Gastrocnemius medialis (tissue), 4 donors: Measurements from ENCODE around the gene ROR1.

ENCODE experiments used
- POLR2A ChIP-seq, 2 donors: fragments of 450-650 bp; IDR thresholded peaks; one replicate each; pipeline ENCODE4 v1.6.1; 2017; ENCODE audit warnings: antibody characterized with exemption in 2 of 2, mild to moderate bottlenecking in 2 of 2, moderate library complexity in 2 of 2
- TF ChIP-seq, protein P1 (sequence below), 5 experiments: fragments of 450-650 bp in 3 of 5; fragments of 200-600 bp in 2 of 5; sonication (generic) in 2 of 5; IDR thresholded peaks in 4 of 5; conservative IDR thresholded peaks in 1 of 5; 1 replicate in 4 of 5; 2 replicates in 1 of 5; pipeline ENCODE4 v1.5.1; 2016 to 2019; ENCODE audit warnings: antibody characterized with exemption in 5 of 5, mild to moderate bottlenecking in 3 of 5, moderate library complexity in 3 of 5

DNA sequence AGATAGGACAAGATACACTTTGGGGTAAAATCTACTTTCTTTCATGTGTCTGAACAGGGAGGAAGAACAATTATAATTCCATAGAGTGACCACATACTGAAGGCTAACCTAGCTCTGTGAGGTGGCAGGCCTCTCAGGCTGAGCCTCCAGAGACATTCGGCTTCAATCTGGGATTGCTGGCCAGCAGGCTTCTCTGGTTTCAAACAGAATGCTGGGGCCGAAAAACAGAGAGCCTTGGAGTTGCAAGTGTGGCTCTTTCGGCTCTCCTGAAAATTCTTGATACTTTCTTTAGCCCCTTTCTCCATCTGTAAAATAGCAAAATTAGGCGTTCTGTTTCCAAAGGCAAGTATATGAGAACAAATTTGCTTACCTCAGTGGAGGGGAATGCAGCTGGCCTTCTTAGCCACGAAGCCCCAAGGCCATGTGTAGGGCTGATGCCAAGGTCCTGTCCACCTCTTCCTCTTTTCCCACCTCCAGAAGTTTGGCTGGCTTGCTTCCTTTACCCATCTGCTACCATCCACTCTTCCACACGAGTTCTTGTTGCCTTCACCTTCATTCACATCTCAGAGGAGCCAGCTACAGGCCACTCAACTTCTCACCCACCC, 399.6 kb downstream of the ROR1 start:
- TF ChIP-seq, protein P1, sequence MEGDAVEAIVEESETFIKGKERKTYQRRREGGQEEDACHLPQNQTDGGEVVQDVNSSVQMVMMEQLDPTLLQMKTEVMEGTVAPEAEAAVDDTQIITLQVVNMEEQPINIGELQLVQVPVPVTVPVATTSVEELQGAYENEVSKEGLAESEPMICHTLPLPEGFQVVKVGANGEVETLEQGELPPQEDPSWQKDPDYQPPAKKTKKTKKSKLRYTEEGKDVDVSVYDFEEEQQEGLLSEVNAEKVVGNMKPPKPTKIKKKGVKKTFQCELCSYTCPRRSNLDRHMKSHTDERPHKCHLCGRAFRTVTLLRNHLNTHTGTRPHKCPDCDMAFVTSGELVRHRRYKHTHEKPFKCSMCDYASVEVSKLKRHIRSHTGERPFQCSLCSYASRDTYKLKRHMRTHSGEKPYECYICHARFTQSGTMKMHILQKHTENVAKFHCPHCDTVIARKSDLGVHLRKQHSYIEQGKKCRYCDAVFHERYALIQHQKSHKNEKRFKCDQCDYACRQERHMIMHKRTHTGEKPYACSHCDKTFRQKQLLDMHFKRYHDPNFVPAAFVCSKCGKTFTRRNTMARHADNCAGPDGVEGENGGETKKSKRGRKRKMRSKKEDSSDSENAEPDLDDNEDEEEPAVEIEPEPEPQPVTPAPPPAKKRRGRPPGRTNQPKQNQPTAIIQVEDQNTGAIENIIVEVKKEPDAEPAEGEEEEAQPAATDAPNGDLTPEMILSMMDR (IDR thresholded peaks at IDR 0.05 in 4 of 5, conservative IDR thresholded peaks at IDR 0.05 in 1 of 5) = no peak
- TF ChIP-seq POLR2A (IDR thresholded peaks at IDR 0.05) = no peak
